HPDE6-E6E7 (cell line): Measurements from ENCODE around the gene ACAD10.
"Not testable (repeated sequence)": the region's sequence is repeated elsewhere in the genome, so short reads cannot be mapped to it uniquely, and the experiment has no call there.

ENCODE experiments used
- DNase-seq: peaks from one replicate; pipeline ENCODE4 v3.0.0; 2011; ENCODE audit warnings: missing footprints; ENCODE audit errors: extremely low spot score

ACAD10 gene

DNA sequence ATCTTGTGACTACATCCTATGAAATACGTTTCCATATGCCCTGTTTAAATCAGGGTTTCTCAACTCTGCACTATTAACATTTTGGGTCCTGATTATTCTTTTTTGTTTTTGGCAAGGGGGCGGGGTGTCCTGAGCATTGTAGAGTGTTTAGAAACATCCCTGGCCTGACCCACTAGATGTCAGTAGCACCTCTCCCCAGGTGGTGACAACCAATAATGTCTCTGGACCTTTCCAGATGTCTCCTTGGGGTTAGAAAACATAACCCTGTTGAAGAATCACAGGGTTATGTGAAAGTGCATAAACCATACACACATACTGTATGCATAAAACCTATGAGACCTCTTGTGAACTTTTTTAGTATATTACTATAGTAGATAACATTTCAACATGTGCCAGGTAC, 1.4 kb downstream of the ACAD10 start:
- no peak for DNase-seq

GRCh38 chr12:111687952-111688351, 2.1 kb downstream of the ACAD10 start:
- no peak for DNase-seq

- no peak for DNase-seq
These were observed 5.4 kb downstream of the ACAD10 start for GRCh38 chr12:111691262-111691661.

GRCh38 chr12:111692575-111693210, 6.8 kb downstream of the ACAD10 start:
- no peak for DNase-seq

GRCh38 chr12:111693818-111694217, 8.0 kb downstream of the ACAD10 start:
- no peak for DNase-seq

DNA sequence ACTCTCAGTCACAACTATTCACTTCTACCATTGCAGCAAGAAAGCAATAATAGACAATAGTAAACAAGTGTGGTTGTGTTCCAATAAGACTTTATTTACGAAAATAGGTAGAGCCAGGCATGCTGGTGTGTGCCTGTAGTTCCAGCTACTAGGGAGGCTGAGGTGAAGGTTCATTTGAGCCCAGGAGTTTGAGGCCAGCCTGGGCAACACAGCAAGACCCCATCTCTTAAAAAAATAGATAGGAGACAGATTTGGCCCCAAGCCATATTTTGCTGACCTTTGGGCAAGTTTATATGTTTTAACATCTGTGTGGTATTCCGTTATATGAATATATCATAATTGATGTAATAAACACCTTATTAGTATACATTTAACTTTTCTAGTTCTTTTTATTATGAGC, 14.1 kb downstream of the ACAD10 start:
- no peak for DNase-seq

DNA sequence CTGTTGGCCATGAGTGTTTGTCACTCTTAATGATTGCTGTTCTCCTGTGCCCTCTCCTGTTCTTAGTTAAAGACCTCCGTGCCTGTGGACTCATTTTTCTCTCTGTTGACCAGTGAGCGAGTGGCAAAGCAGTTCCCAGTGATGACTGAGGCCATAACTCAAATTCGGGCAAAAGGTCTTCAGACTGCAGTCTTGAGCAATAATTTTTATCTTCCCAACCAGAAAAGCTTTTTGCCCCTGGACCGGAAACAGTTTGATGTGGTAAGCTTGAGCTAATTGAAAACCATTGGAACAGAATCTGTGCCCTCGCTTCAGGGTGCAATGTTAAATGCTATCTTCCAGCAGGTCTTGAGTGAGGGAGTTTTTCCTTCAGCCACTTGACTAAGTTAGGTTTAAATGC, 19.8 kb downstream of the ACAD10 start:
- no peak for DNase-seq

- no peak for DNase-seq
These were observed 20.3 kb downstream of the ACAD10 start for GRCh38 chr12:111706145-111706544.

DNA sequence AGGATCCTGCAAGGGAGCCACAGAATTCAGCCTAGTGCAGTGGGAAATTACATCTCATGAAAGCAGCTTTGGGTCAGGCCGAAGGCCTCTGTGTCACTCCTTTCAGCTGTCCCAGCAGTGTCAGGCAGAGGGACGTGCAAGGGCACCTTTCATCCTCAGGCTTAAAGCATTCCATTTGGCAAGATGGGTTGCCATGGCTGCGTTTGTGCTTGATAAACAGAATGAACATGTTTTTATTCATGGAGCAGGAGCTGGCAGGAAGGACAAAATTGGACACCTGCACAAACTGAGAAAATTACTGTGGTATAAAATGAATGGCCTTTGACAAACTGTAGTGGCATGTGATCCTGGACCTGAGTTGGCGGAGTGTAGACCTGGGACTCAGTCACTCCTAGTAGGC, 29.4 kb downstream of the ACAD10 start:
- DNase-seq = no peak

DNA sequence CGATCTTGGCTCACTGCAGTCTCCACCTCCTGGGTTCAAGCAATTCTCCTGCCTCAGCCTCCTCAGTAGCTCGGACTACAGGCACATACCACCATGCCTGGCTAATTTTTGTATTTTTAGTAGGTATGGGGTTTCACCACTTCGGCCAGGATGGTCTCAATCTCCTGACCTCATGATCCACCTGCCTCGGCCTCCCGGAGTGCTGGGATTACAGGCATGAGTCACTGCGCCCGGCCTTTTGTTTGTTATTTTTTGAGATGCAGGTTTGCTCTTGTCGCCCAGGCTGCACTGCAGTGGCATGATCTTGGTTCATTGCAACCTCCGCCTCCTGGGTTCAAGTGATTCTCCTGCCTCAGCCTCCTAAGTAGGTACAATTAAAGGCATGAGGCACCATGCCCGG, 33.5 kb downstream of the ACAD10 start:
- DNase-seq = not testable (repeated sequence)

GRCh38 chr12:111720457-111720856, 34.6 kb downstream of the ACAD10 start:
- no peak for DNase-seq

DNA sequence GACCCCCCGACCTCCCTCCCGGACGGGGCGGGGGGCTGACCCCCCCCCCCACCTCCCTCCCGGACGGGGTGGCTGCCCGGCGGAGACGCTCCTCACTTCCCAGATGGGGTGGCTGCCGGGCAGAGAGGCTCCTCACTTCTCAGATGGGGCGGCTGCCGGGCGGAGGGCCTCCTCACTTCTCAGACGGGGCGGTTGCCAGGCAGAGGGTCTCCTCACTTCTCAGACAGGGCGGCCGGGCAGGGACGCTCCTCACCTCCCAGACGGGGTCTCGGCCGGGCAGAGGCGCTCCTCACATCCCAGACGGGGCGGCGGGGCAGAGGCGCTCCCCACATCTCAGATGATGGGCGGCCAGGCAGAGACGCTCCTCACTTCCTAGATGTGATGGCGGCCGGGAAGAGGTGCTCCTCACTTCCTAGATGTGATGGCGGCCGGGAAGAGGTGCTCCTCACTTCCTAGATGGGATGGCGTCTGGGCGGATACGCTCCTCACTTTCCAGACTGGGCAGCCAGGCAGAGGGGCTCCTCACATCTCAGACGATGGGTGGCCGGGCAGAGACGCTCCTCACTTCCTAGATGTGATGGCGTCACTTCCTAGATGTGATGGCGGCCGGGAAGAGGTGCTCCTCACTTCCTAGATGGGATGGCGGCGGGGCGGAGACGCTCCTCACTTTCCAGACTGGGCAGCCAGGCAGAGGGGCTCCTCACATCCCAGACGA, 38.0 kb downstream of the ACAD10 start:
- DNase-seq = not testable (repeated sequence)

DNA sequence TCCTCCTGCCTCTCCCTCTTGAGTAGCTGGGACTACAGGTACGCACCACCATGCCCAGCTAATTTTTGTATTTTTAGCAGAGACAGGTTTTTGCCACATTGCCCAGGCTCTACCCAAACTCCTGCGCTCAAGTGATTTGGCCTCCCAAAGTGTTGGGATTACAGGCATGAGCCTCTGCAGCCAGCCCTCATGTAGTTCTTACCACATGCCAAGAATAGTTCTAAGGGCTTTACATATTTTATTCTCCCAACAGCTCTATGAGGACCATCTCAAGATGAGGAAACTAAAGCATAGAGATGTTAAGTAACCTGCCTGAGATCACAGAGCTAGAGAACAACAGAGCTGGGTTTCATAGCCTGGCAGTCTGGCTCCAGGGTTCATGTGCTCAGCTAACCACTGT, 42.9 kb downstream of the ACAD10 start:
- DNase-seq = no peak

- no peak for DNase-seq
These were observed 44.6 kb downstream of the ACAD10 start for GRCh38 chr12:111730420-111730819.

DNA sequence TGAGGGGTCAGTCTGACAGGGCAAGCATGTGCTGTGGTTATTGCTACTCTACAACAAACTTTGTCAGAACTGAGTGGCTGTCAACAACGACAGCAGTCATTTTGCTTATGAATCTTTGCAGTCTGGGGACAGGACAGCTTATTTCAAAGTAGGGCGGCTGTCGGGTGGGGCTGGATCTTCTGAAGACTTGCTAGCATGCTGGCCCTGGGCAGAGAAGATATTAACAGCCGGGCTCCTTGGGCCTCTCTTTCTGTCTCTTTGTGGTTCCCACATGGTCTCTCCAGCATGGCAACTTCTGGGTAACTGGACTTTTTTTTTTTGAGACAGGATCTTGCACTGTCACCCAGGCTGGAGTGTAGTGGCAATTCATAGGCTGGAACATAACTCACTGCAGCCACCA, 46.9 kb downstream of the ACAD10 start:
- DNase-seq = no peak

DNA sequence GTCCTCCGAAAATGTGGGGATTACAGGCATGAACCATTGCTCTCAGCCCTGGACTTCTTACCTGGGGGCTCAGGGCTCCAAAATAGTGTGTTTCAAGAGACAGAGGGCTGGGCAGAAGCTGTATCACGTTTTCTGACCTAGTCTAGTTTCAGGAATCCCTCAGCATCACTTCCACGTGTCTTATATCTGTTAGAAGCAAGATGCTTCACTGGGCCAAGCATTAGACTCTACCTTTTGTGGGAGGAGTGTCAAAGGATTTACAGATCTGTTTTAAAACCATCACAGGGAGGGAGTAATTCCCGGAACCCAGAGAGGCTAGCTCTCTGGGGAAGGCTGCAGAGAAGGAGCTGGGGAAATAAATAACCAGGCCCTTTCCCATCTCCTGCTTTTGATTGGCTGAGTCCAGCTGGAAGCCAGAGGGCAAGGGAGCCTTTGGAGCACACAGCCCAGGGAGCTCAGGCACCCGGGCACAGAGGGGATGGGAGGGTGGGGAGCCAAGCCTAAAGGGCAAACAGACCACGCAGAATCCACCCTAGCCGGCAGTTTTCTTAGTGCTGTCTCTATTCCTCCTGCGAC, 47.6 kb downstream of the ACAD10 start:
- no peak for DNase-seq

- not testable (repeated sequence) for DNase-seq
These were observed 53.7 kb downstream of the ACAD10 start for GRCh38 chr12:111739524-111739923.

GRCh38 chr12:111741235-111741812, 55.5 kb downstream of the ACAD10 start:
- no peak for DNase-seq

GRCh38 chr12:111745211-111745610, 59.4 kb downstream of the ACAD10 start:
- DNase-seq = no peak

GRCh38 chr12:111747333-111747732, 61.5 kb downstream of the ACAD10 start:
- DNase-seq = no peak

DNA sequence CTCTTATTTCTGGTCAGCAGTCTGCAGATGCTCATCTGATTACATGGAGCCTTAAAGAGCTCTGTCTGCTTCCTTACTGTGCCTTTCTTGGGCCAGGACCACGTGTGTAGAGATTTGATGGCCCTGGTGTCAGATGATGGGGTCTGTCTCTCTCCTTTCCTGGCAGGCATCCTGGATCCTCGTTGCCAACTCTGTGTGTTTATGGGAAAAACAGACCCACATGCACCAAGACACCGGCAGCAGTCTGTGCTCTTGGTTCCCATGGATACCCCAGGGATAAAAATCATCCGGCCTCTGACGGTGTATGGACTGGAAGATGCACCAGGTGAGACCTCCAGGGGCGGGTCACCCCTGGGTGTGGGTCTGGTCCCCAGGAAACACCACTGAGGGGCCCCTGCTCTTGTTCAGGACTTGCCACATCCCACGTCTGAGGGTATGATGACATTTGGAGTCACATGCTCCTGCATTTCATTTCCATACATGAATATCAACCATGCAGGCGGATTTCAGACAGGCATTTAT, 62.4 kb downstream of the ACAD10 start:
- DNase-seq = no peak

DNA sequence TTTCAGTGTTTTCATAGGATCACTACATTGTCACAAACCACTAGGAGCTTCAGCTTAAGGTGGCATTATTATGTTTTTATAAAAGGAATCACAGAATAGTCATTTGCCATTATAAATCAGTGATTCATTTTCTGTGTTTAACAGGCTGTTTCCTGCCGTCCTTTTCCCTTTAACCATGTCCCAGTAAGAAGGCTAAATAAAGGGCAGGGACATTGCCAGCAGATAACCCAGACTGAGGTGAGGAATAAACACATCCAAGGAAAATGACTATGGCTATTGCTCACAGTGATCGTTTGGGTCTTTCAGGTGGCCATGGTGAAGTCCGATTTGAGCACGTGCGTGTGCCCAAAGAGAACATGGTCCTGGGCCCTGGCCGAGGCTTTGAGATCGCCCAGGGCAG, 63.0 kb downstream of the ACAD10 start:
- DNase-seq = no peak

DNA sequence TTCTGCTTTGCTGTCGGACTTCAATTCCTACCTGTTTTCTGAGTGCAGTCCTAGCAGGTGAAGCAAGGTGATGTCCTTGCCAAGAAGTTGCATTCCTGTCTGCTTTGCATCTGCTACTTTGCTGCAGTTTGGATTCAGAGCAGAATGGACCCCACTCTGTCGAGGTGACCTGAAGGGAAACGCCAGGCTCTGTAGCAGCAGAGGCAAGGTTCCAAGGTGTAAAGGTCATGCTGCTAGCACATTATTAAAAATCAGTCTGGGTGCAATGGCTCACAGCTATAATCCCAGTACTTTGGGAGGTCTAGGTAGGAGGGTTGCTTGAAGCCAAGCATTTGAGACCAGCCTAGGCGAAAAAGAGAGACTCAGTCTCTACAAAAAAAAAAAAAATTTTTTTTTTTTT, 63.5 kb downstream of the ACAD10 start:
- no peak for DNase-seq
